Vagina (tissue), 2 donors: ENCODE results near the gene PLSCR3.

ENCODE experiments used
- POLR2A ChIP-seq, 2 donors: fragments of 450-650 bp; IDR thresholded peaks; one replicate each; pipeline ENCODE4 v1.6.1; 2017; ENCODE audit warnings: antibody characterized with exemption in 2 of 2, mild to moderate bottlenecking in 2 of 2, moderate library complexity in 2 of 2
- POLR2AphosphoS5 ChIP-seq, 2 donors: sonication (generic); formaldehyde crosslinking; IDR thresholded peaks; one replicate each; pipeline ENCODE4 v1.9.0; 2017; ENCODE audit warnings: antibody characterized with exemption in 2 of 2, mild to moderate bottlenecking in 2 of 2, low read depth in 1 of 2; ENCODE audit not compliant: insufficient read depth in 1 of 2
- TF ChIP-seq, protein P1 (sequence below), 3 experiments: fragments of 450-650 bp in 2 of 3; fragments of 200-600 bp in 1 of 3; sonication (generic) in 1 of 3; IDR thresholded peaks; one replicate each; pipeline ENCODE4 v1.5.1; 2017 to 2019; ENCODE audit warnings: antibody characterized with exemption in 3 of 3, mild to moderate bottlenecking in 2 of 3, moderate library complexity in 2 of 3

DNA sequence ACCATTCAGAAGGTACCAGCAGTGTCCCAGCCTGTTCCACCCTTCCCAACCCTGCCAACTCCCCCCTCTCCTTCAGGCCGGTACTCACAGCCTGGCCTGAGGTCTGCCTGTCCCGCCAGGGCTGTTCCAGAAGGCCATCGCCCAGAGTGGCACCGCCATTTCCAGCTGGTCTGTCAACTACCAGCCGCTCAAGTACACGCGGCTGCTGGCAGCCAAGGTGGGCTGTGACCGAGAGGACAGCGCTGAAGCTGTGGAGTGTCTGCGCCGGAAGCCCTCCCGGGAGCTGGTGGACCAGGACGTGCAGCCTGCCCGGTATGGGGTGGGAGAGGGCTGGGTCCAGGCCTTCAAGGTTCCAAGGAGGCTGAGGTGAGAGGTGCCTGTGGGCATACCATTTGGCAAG lies 20.5 kb upstream of the PLSCR3 start:
- TF ChIP-seq POLR2A (IDR thresholded peaks at IDR 0.05) (no peak), POLR2AphosphoS5 (IDR thresholded peaks at IDR 0.05; ENCODE audit: insufficient read depth in 1 of 2, low read depth in 1 of 2) (no peak)
- TF ChIP-seq, protein P1, sequence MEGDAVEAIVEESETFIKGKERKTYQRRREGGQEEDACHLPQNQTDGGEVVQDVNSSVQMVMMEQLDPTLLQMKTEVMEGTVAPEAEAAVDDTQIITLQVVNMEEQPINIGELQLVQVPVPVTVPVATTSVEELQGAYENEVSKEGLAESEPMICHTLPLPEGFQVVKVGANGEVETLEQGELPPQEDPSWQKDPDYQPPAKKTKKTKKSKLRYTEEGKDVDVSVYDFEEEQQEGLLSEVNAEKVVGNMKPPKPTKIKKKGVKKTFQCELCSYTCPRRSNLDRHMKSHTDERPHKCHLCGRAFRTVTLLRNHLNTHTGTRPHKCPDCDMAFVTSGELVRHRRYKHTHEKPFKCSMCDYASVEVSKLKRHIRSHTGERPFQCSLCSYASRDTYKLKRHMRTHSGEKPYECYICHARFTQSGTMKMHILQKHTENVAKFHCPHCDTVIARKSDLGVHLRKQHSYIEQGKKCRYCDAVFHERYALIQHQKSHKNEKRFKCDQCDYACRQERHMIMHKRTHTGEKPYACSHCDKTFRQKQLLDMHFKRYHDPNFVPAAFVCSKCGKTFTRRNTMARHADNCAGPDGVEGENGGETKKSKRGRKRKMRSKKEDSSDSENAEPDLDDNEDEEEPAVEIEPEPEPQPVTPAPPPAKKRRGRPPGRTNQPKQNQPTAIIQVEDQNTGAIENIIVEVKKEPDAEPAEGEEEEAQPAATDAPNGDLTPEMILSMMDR (IDR thresholded peaks at IDR 0.05), result no peak
